Kidney epithelial cell (primary cell): Measurements from ENCODE around the gene PHRF1. TPM values are rescaled to one million over a fixed set of nuclear protein-coding genes. Genes with fewer than 3 reads are reported as not detected.

ENCODE experiments used
- DNase-seq: peaks from one replicate; pipeline ENCODE4 v3.0.0-alpha.2; 2010; ENCODE audit warnings: low read depth
- H3K27me3 ChIP-seq: 2 replicates; pipeline ENCODE4 v1.6.0; 2011; ENCODE audit warnings: low read length; ENCODE audit not compliant: control insufficient read depth, insufficient read depth
- H3K36me3 ChIP-seq: 2 replicates; pipeline ENCODE4 v1.5.1; 2011; ENCODE audit warnings: low read length; ENCODE audit not compliant: control insufficient read depth, insufficient read depth
- H3K4me3 ChIP-seq: 2 replicates; pipeline ENCODE4 v1.5.1; 2011; ENCODE audit warnings: low read depth, mild to moderate bottlenecking, control low read depth, low read length
- total RNA-seq: library from RNA; depleted of rRNA; stranded (reverse); fragments of >200 nt; gene quantifications from 2 replicates; pipeline ENCODE4 v1.2.3, GENCODE V29; 2015
- TF ChIP-seq, protein P1 (sequence below): IDR thresholded peaks from 2 replicates; pipeline ENCODE4 v1.5.1; 2011; ENCODE audit warnings: mild to moderate bottlenecking, moderate library complexity, low read length, control low read depth, inconsistent platforms; ENCODE audit not compliant: insufficient read depth, poor library complexity, severe bottlenecking

Gene PHRF1
- total RNA-seq, 1 donor from 2014 or later: 33.0 TPM

DNA sequence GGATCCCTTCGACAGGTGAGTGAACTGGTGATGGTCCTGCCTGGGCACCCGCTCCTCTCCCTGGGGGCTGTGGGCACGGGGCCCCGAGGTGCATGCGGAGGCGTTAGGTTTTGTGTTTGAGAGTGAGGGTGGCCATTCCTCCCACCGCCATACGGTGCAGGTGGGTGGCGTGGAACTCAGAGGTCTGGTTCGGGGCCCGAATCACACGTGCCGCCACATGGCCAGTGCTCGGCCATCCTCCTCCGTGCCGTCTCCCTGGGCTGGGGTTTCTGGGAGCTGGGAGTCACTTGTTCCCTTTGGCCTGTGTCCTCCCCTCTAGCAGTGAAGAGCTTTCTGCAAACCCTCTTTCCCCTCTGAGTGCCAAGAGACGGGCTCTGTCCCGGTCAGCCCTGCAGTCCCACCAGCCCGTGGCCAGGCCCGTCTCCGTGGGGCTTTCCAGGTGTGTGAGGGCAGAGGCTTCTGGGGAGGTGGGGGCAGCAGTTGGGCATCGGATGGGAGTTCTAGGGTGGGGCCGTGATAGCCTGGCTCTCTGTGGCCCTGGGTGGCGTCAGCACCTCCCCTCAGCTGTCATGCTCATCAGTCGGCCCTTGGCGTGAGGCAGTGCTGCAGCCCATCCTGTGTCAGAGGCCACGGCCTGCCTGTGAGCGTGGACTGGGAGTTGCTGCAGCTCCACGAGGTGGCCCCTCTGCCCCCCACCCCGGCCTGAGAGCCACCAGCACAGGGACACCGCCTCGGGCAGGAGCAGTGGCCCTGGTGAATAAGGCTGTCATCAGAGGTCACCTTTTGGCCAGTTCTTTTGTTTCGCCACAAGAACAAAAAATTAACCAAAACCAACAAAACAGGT is 29.2 kb downstream of the PHRF1 start:
- Histone ChIP-seq H3K4me3 (no peak overlapping the region), H3K36me3 (peaks cover 4% of the 10 kb centered on the region), H3K27me3 (no peaks in the 10 kb centered on the region)
- no peak for DNase-seq
- TF ChIP-seq, protein P1, sequence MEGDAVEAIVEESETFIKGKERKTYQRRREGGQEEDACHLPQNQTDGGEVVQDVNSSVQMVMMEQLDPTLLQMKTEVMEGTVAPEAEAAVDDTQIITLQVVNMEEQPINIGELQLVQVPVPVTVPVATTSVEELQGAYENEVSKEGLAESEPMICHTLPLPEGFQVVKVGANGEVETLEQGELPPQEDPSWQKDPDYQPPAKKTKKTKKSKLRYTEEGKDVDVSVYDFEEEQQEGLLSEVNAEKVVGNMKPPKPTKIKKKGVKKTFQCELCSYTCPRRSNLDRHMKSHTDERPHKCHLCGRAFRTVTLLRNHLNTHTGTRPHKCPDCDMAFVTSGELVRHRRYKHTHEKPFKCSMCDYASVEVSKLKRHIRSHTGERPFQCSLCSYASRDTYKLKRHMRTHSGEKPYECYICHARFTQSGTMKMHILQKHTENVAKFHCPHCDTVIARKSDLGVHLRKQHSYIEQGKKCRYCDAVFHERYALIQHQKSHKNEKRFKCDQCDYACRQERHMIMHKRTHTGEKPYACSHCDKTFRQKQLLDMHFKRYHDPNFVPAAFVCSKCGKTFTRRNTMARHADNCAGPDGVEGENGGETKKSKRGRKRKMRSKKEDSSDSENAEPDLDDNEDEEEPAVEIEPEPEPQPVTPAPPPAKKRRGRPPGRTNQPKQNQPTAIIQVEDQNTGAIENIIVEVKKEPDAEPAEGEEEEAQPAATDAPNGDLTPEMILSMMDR: no peak

DNA sequence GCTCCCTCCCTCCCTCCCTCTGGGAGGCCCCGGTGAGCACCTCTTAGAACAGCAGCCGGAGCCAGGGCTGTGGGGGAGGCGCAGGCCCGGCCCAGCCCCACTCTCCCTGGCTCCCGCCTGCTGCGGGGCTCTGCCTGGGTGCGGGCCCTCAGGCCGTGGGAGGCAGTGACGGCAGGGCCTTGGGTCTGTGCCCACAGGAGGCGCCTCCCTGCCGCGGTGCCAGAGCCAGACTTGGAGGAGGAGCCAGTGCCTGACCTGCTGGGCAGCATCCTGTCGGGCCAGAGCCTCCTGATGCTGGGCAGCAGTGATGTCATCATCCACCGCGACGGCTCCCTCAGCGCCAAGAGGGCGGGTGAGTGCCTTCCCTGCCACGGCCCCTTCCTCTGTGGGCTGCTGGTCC is 30.0 kb downstream of the PHRF1 start:
- Histone ChIP-seq H3K27me3 (no peaks in the 10 kb centered on the region), H3K4me3 (no peak overlapping the region), H3K36me3 (peaks cover 5% of the 10 kb centered on the region)
- TF ChIP-seq, protein P1: no peak
- peak; percentile 18 for DNase-seq

DNA sequence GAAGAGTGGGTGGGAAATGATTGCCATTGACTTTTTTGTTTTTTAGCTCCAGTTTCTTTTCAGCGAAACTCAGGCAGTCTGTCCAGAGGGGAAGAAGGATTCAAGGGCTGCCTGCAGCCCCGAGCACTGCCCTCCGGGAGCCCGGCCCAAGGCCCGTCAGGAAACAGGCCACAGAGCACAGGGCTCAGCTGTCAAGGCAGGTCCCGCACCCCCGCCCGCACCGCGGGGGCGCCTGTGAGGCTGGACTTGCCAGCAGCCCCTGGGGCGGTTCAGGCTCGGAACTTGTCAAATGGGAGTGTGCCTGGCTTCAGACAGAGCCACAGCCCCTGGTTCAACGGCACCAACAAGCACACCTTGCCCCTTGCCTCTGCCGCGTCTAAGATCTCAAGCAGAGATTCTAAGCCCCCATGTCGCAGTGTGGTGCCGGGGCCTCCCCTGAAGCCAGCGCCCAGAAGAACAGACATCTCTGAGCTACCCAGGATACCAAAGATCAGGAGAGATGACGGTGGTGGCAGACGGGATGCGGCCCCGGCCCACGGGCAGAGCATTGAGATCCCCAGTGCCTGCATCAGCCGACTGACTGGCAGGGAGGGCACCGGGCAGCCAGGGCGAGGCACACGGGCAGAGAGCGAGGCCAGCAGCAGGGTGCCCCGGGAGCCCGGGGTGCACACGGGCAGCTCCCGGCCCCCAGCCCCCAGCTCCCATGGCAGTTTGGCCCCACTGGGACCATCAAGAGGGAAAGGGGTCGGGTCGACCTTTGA is 30.9 kb downstream of the PHRF1 start:
- TF ChIP-seq, protein P1: no peak
- Histone ChIP-seq H3K36me3 (peaks cover 7% of the 10 kb centered on the region), H3K4me3 (no peak overlapping the region), H3K27me3 (no peaks in the 10 kb centered on the region)
- no peak for DNase-seq

DNA sequence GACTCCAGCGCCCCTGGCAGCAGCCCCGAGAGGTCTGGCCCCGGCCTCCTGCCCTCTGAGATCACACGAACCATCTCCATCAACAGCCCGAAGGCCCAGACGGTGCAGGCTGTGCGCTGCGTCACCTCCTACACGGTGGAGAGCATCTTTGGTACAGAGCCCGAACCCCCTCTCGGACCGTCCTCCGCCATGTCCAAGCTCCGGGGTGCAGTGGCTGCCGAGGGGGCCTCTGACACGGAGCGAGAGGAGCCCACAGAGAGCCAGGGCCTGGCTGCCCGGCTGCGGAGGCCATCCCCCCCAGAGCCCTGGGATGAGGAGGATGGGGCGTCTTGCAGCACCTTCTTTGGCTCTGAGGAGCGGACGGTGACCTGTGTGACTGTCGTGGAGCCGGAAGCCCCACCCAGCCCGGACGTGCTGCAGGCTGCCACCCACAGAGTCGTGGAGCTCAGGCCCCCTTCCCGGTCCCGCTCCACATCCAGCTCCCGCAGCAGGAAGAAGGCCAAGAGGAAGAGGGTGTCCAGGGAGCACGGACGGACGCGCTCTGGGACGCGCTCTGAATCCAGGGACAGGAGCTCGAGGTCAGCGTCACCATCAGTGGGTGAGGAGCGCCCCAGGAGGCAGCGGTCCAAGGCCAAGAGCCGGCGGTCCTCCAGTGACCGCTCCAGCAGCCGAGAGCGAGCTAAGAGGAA is 31.8 kb downstream of the PHRF1 start:
- TF ChIP-seq, protein P1: no peak
- no peak overlapping the region for H3K4me3 ChIP-seq
- no peak for DNase-seq
- H3K27me3 ChIP-seq: no peaks in the 10 kb centered on the region
- peaks cover 7% of the 10 kb centered on the region for H3K36me3 ChIP-seq

DNA sequence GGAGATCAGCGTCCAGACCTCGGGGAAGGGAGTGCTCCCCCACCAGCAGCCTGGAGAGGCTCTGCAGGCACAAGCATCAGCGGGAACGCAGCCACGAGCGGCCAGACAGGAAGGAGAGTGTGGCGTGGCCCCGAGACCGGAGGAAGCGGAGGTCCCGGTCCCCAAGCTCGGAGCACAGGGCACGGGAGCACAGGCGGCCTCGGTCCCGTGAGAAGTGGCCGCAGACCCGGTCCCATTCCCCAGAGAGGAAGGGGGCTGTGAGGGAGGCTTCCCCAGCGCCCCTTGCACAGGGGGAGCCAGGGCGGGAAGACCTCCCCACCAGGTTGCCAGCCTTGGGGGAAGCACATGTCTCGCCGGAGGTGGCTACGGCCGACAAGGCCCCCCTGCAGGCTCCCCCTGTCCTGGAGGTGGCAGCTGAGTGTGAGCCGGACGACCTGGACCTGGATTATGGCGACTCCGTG is 32.6 kb downstream of the PHRF1 start:
- Histone ChIP-seq H3K36me3 (peaks cover 7% of the 10 kb centered on the region), H3K4me3 (no peak overlapping the region), H3K27me3 (no peaks in the 10 kb centered on the region)
- TF ChIP-seq, protein P1: no peak
- no peak for DNase-seq
